Endothelial cell of hepatic sinusoid (primary cell): ENCODE data around the gene TRIM63.
"Not testable (repeated sequence)": the region's sequence is repeated elsewhere in the genome, so short reads cannot be mapped to it uniquely, and the experiment has no call there.

Source experiments
- in situ Hi-C: cut with HindIII; loops from 2 replicates; pipeline ENCODE4 v1.10.0; 2017; ENCODE audit warnings: low sequenced_read_pairs

TRIM63 gene

GRCh38 chr1:26067432-26067911, at the start of gene TRIM63:
Gene TRIM63 (minus strand): TSS chr1:26067630. CDS start chr1:26067494, 136 bp downstream.
- in situ Hi-C loops = no loop called here

GRCh38 chr1:26114165-26114927, 46.9 kb upstream of the TRIM63 start:
- in situ Hi-C loops = no loop called here

GRCh38 chr1:26112407-26112775, 45.0 kb upstream of the TRIM63 start:
- in situ Hi-C loops = no loop called here

- in situ Hi-C loops = no loop called here
Measured at GRCh38 chr1:26111530-26112406, 44.3 kb upstream of the TRIM63 start, which contains the start of gene PDIK1L. Gene PDIK1L (plus strand): TSS chr1:26111824. CDS start chr1:26114309, 2,485 bp downstream.

GRCh38 chr1:26110731-26111529, 43.5 kb upstream of the TRIM63 start:
- in situ Hi-C loops = no loop called here

- in situ Hi-C loops = no loop called here
Measured at GRCh38 chr1:26109229-26110164, 42.1 kb upstream of the TRIM63 start.

GRCh38 chr1:26105226-26105548, 37.8 kb upstream of the TRIM63 start:
- in situ Hi-C loops = not testable (repeated sequence)

- in situ Hi-C loops = loop anchor here (5.0 kb wide), 2 partner anchors 45 to 65 kb away; partner anchors contain the start of genes C1orf232 and ZNF593
Measured at GRCh38 chr1:26102526-26102925, 35.1 kb upstream of the TRIM63 start.

- in situ Hi-C loops = loop anchor here (5.0 kb wide), 2 partner anchors 45 to 65 kb away; partner anchors contain the start of genes C1orf232 and ZNF593
Measured at GRCh38 chr1:26102119-26102518, 34.7 kb upstream of the TRIM63 start.

- in situ Hi-C loops = loop anchor here (5.0 kb wide), 2 partner anchors 43 to 67 kb away; partner anchors contain the start of genes C1orf232 and ZNF593
Measured at GRCh38 chr1:26100204-26100603, 32.8 kb upstream of the TRIM63 start.

GRCh38 chr1:26099780-26100179, 32.4 kb upstream of the TRIM63 start:
- in situ Hi-C loops = loop anchor here (5.0 kb wide), 2 partner anchors 42 to 68 kb away; partner anchors contain the start of genes C1orf232 and ZNF593

GRCh38 chr1:26098602-26099001, 31.2 kb upstream of the TRIM63 start:
- in situ Hi-C loops = no loop called here

GRCh38 chr1:26097696-26098095, 30.3 kb upstream of the TRIM63 start:
- in situ Hi-C loops = no loop called here

- in situ Hi-C loops = no loop called here
Measured at GRCh38 chr1:26096471-26096870, 29.0 kb upstream of the TRIM63 start.

- in situ Hi-C loops = no loop called here
Measured at GRCh38 chr1:26094677-26095383, 27.4 kb upstream of the TRIM63 start.

- in situ Hi-C loops = no loop called here
Measured at GRCh38 chr1:26094076-26094669, 26.7 kb upstream of the TRIM63 start.

GRCh38 chr1:26093569-26093968, 26.1 kb upstream of the TRIM63 start:
- in situ Hi-C loops = not testable (repeated sequence)

- in situ Hi-C loops = no loop called here
Measured at GRCh38 chr1:26092422-26092821, 25.0 kb upstream of the TRIM63 start.

- in situ Hi-C loops = no loop called here
Measured at GRCh38 chr1:26090893-26091292, 23.5 kb upstream of the TRIM63 start.
